GM18861 (cell line): ENCODE data around the gene HIPK3.

ENCODE experiments used
- ATAC-seq: cut with Tn5 transposase; IDR thresholded peaks from one replicate; pipeline ENCODE4 v1.9.1; 2021; ENCODE audit not compliant: unreplicated experiment

Gene HIPK3

GRCh38 chr11:33388793-33389525 lies 131.8 kb downstream of the HIPK3 start:
- ATAC-seq, result no peak

- peak; percentile 52 for ATAC-seq
These were observed 132.5 kb downstream of the HIPK3 start for GRCh38 chr11:33389635-33390034.

- no peak for ATAC-seq
These were observed 134.0 kb downstream of the HIPK3 start for GRCh38 chr11:33390944-33391892.

DNA sequence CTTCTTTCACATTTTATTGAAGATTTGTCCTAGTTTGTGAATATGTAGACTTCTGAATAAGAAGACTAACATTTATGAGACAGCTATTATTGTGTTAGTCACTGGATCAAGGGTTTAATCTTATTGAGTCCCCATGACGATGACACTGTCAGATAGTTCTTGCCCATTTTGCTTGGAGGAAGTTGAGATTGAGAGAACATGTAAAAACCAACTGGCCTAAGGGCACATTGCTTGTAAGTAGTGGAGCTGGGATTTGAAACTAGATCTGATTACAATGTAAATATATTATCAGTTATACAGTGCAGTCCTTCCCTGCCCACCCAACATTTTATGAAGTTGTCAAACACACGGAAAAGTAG lies 134.7 kb downstream of the HIPK3 start:
- ATAC-seq, result no peak

- ATAC-seq, result no peak
These were observed 137.4 kb downstream of the HIPK3 start for GRCh38 chr11:33394431-33395109.

GRCh38 chr11:33396361-33396760 lies 139.2 kb downstream of the HIPK3 start:
- ATAC-seq, result no peak

GRCh38 chr11:33399421-33399820 lies 142.2 kb downstream of the HIPK3 start:
- ATAC-seq, result no peak

DNA sequence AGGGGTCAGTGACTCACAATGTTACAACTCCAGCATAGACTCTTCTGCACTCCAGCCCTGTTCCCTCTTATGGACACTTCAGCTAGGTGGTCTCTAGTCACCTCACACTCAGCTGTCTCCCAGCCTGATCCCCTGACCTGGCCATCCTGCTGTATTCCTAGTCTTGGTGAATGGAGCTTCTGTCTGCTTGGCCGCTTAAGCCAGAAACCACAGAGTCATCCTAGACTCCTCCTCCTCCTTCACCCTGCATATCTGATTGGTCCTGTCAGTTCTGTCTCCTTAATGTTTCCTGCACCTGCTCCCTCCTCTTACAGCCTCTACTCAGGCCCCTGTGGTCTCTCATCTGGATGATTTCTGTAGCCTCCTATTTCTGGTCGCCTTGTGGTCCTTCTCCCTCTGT lies 144.9 kb downstream of the HIPK3 start:
- ATAC-seq, result no peak

DNA sequence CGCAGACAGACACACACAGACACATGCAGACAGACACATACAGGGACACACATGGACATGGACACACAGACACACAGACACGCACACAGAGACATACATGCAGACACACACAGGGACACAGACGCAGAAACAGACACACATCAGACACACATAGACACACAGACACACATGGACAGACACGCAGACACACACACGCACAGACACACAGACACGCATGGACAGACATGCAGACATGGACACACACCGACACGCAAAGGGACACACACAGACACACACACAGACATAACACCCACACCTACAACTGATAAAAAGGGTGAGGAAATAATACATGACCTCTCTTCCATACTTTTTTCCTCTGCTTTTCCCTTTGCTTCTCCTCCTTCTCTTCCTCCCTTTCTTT lies 146.2 kb downstream of the HIPK3 start:
- ATAC-seq, result no peak

- ATAC-seq, result no peak
These were observed 148.8 kb downstream of the HIPK3 start for GRCh38 chr11:33405834-33406602.
